HCT116 (cell line): Measurements from ENCODE around the gene IFNL1. TPM values are rescaled to one million over a fixed set of nuclear protein-coding genes. Genes with fewer than 3 reads are reported as not detected.

ENCODE experiments used
- ATAC-seq: fragments of 200-7000 bp; cut with Tn5 transposase; 2 replicates; pipeline ENCODE4 v1.9.1; 2020; ENCODE audit warnings: mild to moderate bottlenecking, moderate library complexity
- BruUV-seq: library from RNA; stranded (reverse); fragments of 400-500 nt; replicated peaks from 2 replicates; lab custom pipeline; 2021; lab: Mats Ljungman, UMichigan
- CTCF ChIA-PET: fragments of 300-600 bp; sonication (Branson Sonifier 250); formaldehyde crosslinking; loops from one replicate; lab custom pipeline; 2021; ENCODE audit warnings: antibody characterized with exemption; lab: Charles Lee
- POLR2A ChIA-PET: fragments of 300-600, 350-600 bp; sonication (Branson Sonifier 250); formaldehyde crosslinking; loops from one replicate; lab custom pipeline; 2021; ENCODE audit warnings: antibody characterized with exemption; lab: Charles Lee
- RAD21 ChIA-PET, 2 experiments: fragments of 300-600 bp; sonication (Branson Sonifier 250); formaldehyde crosslinking; loops; one replicate each; lab custom pipeline; 2023; ENCODE audit warnings: low total read pairs in 2 of 2; ENCODE audit not compliant: uncharacterized antibody in 2 of 2, unreplicated experiment in 2 of 2, low non-redundant PET in 1 of 2; lab: Charles Lee
- DNase-seq: peaks from one replicate; pipeline ENCODE4 v3.0.0-alpha.2; 2010; ENCODE audit warnings: low read depth, low spot score
- H2AFZ ChIP-seq: fragments of 200-600 bp; shearing (Covaris generic), sonication (generic); 2 replicates; pipeline ENCODE4 v1.6.1; 2017; ENCODE audit warnings: low read depth, mixed run types, mixed read lengths, antibody characterized with exemption, low read length; ENCODE audit not compliant: poor library complexity, severe bottlenecking
- H3K27ac ChIP-seq: 2 replicates; pipeline ENCODE4 v1.5.1; 2012; ENCODE audit warnings: low read depth, low read length
- H3K27me3 ChIP-seq: fragments of 200-600 bp; sonication (generic); 2 replicates; pipeline ENCODE4 v1.6.1; 2016; ENCODE audit warnings: mixed run types, low read length, mixed read lengths; ENCODE audit not compliant: insufficient read depth
- H3K36me3 ChIP-seq, 2 experiments: fragments of 200-500 bp in 1 of 2; fragments of 200-600 bp in 1 of 2; sonication (Bioruptor generic) in 1 of 2; sonication (generic) in 1 of 2; 2 replicates each; pipeline versions ENCODE4 v1.5.1 to v1.6.1; 2014 to 2016; ENCODE audit warnings: low read length in 2 of 2, inconsistent platforms in 1 of 2, mixed read lengths in 1 of 2, mixed run types in 1 of 2; ENCODE audit not compliant: insufficient read depth in 2 of 2, control insufficient read depth in 1 of 2
- H3K4me1 ChIP-seq, 2 experiments: fragments of 200-600 bp in 1 of 2; sonication (generic) in 1 of 2; 2 replicates each; pipeline versions ENCODE4 v1.5.1 to v1.6.1; 2012 to 2017; ENCODE audit warnings: low read length in 2 of 2, inconsistent platforms in 1 of 2, mild to moderate bottlenecking in 1 of 2, mixed read lengths in 1 of 2, mixed run types in 1 of 2, moderate library complexity in 1 of 2; ENCODE audit not compliant: insufficient read depth in 2 of 2, control insufficient read depth in 1 of 2
- H3K4me2 ChIP-seq: fragments of 200-600 bp; sonication (generic); 2 replicates; pipeline ENCODE4 v1.6.1; 2017; ENCODE audit warnings: mixed run types, low read length, mixed read lengths
- H3K4me3 ChIP-seq, 2 experiments: fragments of 200-600 bp in 1 of 2; sonication (generic) in 1 of 2; replicated peaks in 1 of 2; 2 replicates each; pipeline ENCODE4 v1.5.1; 2011 to 2016; ENCODE audit warnings: low read length in 2 of 2, control low read depth in 1 of 2, low read depth in 1 of 2, mild to moderate bottlenecking in 1 of 2, mixed read lengths in 1 of 2, mixed run types in 1 of 2
- H3K79me2 ChIP-seq: fragments of 200-600 bp; sonication (generic); 2 replicates; pipeline ENCODE4 v1.6.1; 2017; ENCODE audit warnings: mild to moderate bottlenecking, mixed run types, low read length, moderate library complexity, mixed read lengths; ENCODE audit not compliant: insufficient read depth
- H3K9ac ChIP-seq: fragments of 200-600 bp; sonication (generic); 2 replicates; pipeline ENCODE4 v1.6.1; 2016; ENCODE audit warnings: low read length, mixed read lengths
- H3K9me2 ChIP-seq: fragments of 200-600 bp; sonication (generic), shearing (Covaris generic); 2 replicates; pipeline ENCODE4 v1.6.1; 2017; ENCODE audit warnings: mixed run types, mild to moderate bottlenecking, moderate library complexity; ENCODE audit not compliant: insufficient read depth
- H3K9me3 ChIP-seq, 2 experiments: fragments of 200-500 bp in 1 of 2; fragments of 200-600 bp in 1 of 2; sonication (Bioruptor generic) in 1 of 2; sonication (generic) in 1 of 2; 2 replicates each; pipeline ENCODE4 v1.6.1; 2014 to 2017; ENCODE audit warnings: low read length in 2 of 2, mixed read lengths in 2 of 2, inconsistent platforms in 1 of 2, low read depth in 1 of 2, mild to moderate bottlenecking in 1 of 2, mixed run types in 1 of 2, moderate library complexity in 1 of 2; ENCODE audit not compliant: control insufficient read depth in 1 of 2, insufficient read depth in 1 of 2
- H4K20me1 ChIP-seq: fragments of 200-600 bp; sonication (generic), shearing (Covaris generic); 2 replicates; pipeline ENCODE4 v1.6.1; 2017; ENCODE audit warnings: mixed run types, mild to moderate bottlenecking, moderate library complexity; ENCODE audit not compliant: insufficient read depth
- FOSL1 ChIP-seq: IDR thresholded peaks from 2 replicates; pipeline ENCODE4 v1.6.1; 2012; ENCODE audit warnings: low read depth
- SIN3A ChIP-seq: IDR thresholded peaks from 2 replicates; pipeline ENCODE4 v1.6.1; 2012; ENCODE audit warnings: low read depth
- ZBTB33 ChIP-seq: IDR thresholded peaks from 2 replicates; pipeline ENCODE4 v1.6.1; 2011; ENCODE audit warnings: mild to moderate bottlenecking, low read length, moderate library complexity; ENCODE audit not compliant: insufficient replicate concordance; ENCODE audit errors: extremely low read depth
- intact Hi-C: fragments of 100-400 bp; cut with micrococcal nuclease; formaldehyde crosslinking; loops from 2 replicates; pipeline ENCODE4 v1.10.0; 2022
- total RNA-seq: library from RNA; stranded (reverse); gene quantifications from one replicate; pipeline ENCODE4 v1.2.1, GENCODE V29; 2021; ENCODE audit not compliant: unreplicated experiment

IFNL1 gene
- total RNA-seq, 1 experiment from 2014 or later, result not detected

- BruUV-seq, result no TSS peak
- H3K4me2 ChIP-seq, result no peak overlapping the region
- no peak for TF ChIP-seq FOSL1
- TF ChIP-seq ZBTB33, result no peak
- POLR2A ChIA-PET, result no interaction called here
- RAD21 ChIA-PET, result no interaction called here
- H3K9me2 ChIP-seq, result no peaks in the 10 kb centered on the region
- peaks cover 3 to 8% of the 10 kb centered on the region in 2 experiments for H3K4me1 ChIP-seq
- no peaks in the 10 kb centered on the region for H3K27me3 ChIP-seq
- CTCF ChIA-PET, result no interaction called here
- H3K79me2 ChIP-seq, result no peaks in the 10 kb centered on the region
- intact Hi-C loops, result no loop called here
- DNase-seq (no peak), ATAC-seq (no peak)
- H3K9ac ChIP-seq, result no peak overlapping the region
- no peak overlapping the region for H3K27ac ChIP-seq
- no peak overlapping the region for H2AFZ ChIP-seq
- no peaks in the 10 kb centered on the region for H3K36me3 ChIP-seq
- no peak overlapping the region for H3K4me3 ChIP-seq
- H4K20me1 ChIP-seq, result no peaks in the 10 kb centered on the region
- H3K9me3 ChIP-seq, result no peaks in the 10 kb centered on the region
Observed at GRCh38 chr19:39276740-39277139, 19.5 kb upstream of the IFNL1 start.

- H3K27ac ChIP-seq, result no peak overlapping the region
- H3K27me3 ChIP-seq, result no peaks in the 10 kb centered on the region
- ChIA-PET POLR2A (no interaction called here), CTCF (no interaction called here), RAD21 (no interaction called here)
- intact Hi-C loops, result no loop called here
- DNase-seq, result no peak
- H2AFZ ChIP-seq, result no peak overlapping the region
- H4K20me1 ChIP-seq, result no peaks in the 10 kb centered on the region
- H3K79me2 ChIP-seq, result no peaks in the 10 kb centered on the region
- TF ChIP-seq SIN3A, result no peak
- ATAC-seq, result no peak
- no peak overlapping the region for H3K4me3 ChIP-seq
- H3K4me2 ChIP-seq, result no peak overlapping the region
- no TSS peak for BruUV-seq
- peaks cover 3 to 8% of the 10 kb centered on the region in 2 experiments for H3K4me1 ChIP-seq
- H3K36me3 ChIP-seq, result no peaks in the 10 kb centered on the region
- H3K9me3 ChIP-seq, result no peaks in the 10 kb centered on the region
- H3K9ac ChIP-seq, result no peak overlapping the region
- no peaks in the 10 kb centered on the region for H3K9me2 ChIP-seq
Observed at GRCh38 chr19:39277598-39277997, 18.6 kb upstream of the IFNL1 start.
